ENCODE data around the gene HDAC5.
"Not testable (repeated sequence)": the region's sequence is repeated elsewhere in the genome, so short reads cannot be mapped to it uniquely, and the experiment has no call there.

The HDAC5 gene

GRCh38 chr17:44123356-44124117 lies at the start of gene HDAC5:
TSS of gene HDAC5 (minus strand) at chr17:44123641. CDS start at chr17:44117515, 6,126 bp downstream.
- peak; percentile 87 for DNase-seq (ENCODE audit: low read depth, low spot score)

DNA sequence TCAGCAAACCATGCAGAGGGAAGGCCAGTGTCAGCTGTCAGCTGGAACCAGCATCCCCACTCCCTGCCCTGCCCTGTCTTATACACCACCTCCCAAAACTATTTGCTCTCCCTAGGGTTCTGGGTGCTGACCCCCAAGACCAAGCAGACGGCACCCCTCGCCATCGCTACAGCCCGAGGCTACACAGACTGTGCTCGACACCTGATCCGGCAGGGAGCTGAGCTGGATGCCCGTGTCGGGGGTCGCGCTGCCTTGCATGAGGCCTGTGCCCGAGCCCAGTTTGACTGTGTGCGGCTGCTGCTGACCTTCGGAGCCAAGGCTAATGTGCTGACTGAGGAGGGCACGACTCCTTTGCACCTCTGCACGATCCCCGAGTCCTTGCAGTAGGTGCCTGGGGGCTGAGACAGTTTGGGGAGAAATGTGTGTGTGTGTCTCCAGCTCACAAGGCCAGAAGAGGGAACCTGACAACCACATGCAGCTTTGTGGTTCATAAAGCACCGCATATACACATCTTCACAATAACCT lies 48.6 kb upstream of the HDAC5 start:
- no peak for DNase-seq (ENCODE audit: low read depth, low spot score)

GRCh38 chr17:44170499-44171201 lies 47.2 kb upstream of the HDAC5 start, which contains the start of gene ASB16:
TSS of gene ASB16 (plus strand) at chr17:44170704. CDS start at chr17:44170790, 86 bp downstream.
- DNase-seq (ENCODE audit: low read depth, low spot score), result no peak

DNA sequence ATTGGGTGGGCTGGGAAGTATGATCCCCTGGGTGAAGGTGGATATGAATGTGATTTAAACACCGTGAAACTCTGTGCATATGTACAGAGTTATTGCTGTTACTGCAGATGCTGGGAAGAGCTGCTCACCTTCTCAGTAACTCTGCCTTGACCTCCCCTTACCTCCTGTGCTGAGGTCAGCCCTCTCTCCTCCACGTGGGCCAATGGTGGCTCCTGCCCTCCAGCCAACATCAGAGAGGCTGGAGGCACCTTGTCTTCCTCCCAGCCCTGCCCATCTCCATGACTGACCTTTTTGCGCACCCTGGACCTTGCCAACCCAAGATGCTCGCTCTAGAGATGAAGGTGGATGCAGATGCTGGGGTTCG lies 46.7 kb upstream of the HDAC5 start:
- no peak for DNase-seq (ENCODE audit: low read depth, low spot score)

GRCh38 chr17:44167181-44167861 lies 43.9 kb upstream of the HDAC5 start:
- no peak for DNase-seq (ENCODE audit: low read depth, low spot score)

DNA sequence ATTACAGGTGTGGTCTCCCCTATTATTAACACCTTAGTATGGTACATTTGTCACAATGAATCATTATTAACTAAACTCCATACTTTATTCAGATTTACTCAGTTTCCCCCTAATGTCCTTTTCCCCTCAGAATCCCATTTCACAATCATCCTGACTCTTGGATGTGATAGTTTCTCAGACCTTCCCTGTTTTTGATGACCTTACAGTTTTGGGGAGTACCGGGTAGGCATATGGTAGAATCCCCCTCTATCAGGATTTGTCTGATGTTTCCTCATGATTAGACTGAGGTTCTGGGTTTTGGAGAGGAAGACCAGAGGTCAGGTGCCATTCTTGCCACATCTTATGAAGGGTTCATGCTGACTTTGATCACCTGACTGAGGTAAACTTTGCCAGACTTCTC lies 41.0 kb upstream of the HDAC5 start:
- no peak for DNase-seq (ENCODE audit: low read depth, low spot score)

- no peak for DNase-seq (ENCODE audit: low read depth, low spot score)
These were observed 36.2 kb upstream of the HDAC5 start for GRCh38 chr17:44159519-44160210.

DNA sequence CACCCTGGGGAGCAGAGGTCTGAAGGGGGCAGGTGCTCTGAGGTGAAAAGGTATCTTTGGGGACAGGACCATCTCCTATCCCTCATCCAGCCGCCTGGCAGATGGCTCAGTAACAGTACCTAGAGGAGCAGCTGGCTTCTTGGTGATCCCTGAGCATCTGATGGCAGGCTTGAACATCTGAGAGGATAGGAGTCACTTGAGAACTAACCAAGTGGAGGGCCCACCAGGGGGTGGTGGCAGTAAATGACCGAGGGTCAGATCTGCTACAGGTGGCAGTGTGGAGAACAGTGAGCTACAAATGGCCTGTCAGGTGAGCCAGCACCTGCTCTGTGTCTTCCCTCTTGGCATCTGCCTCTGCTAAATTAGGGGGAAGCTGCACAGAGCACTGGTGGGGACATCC lies 32.0 kb upstream of the HDAC5 start:
- no peak for DNase-seq (ENCODE audit: low read depth, low spot score)

DNA sequence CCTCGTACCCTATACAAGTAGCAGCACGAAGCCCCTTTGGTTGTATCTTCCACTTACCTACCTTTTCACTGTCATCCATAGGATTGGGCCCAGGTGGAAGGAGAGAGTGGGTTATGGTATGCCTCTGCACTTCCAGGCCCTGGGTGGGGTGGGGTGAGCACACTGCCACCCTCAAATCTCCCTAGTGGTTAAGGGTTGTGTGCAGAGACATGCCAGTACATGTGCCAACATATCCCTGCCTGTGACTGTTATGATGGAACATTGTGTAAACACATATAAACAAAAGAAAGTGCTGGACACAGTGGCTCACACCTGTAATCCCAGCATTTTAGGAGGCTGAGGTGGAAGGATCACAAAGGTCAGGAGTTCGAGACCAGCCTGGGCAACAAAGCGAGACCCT lies 29.4 kb upstream of the HDAC5 start:
- DNase-seq (ENCODE audit: low read depth, low spot score), result no peak

DNA sequence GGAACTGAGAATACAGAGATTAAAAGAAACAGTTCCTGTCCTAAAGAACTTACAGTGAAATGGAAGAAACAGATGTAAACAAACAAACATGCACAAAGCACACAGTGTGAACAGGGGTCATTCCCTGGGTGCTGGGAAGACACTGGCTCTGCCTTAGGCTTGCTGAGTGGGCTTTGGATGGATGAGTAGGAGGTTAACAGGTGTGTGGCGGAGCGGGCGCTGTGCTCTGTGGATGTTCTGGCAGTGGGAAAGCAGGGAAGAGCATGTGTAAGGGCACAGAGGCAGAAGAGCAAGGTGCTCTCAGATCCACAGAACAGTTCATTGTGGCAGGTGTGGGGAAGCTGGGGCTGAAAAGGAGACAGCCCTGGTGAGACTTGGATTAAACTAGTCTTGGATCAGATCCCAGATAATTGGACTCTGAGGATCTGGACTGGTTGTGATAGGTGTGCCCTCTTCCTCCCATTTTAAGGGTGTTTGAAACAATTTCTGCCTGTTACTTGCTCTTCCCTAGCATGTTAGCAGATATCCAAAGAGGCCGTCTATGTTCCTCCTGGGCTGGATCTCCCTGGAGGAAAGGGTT lies 26.4 kb upstream of the HDAC5 start:
- DNase-seq (ENCODE audit: low read depth, low spot score), result no peak

GRCh38 chr17:44149066-44149465 lies 25.6 kb upstream of the HDAC5 start:
- not testable (repeated sequence) for DNase-seq (ENCODE audit: low read depth, low spot score)

DNA sequence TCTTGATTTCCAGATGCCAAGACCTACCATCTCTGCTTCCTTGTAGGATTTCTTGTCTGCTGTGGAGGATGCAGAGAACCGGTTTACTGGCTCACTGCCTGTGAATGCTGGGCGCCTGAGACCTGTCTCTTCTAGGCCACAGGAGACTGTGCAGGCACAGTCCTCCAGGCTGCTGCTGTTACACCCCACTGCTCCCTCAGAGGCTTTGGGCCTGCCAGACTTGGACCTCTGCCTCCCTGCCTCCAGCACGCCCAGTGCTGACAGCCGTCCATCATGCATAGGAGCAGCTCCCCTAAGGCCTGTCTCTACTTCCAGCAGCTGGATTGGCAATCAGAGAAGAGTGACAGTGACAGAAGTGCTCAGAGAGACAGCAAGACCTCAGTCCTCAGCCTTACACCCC lies 24.4 kb upstream of the HDAC5 start:
- no peak for DNase-seq (ENCODE audit: low read depth, low spot score)

DNA sequence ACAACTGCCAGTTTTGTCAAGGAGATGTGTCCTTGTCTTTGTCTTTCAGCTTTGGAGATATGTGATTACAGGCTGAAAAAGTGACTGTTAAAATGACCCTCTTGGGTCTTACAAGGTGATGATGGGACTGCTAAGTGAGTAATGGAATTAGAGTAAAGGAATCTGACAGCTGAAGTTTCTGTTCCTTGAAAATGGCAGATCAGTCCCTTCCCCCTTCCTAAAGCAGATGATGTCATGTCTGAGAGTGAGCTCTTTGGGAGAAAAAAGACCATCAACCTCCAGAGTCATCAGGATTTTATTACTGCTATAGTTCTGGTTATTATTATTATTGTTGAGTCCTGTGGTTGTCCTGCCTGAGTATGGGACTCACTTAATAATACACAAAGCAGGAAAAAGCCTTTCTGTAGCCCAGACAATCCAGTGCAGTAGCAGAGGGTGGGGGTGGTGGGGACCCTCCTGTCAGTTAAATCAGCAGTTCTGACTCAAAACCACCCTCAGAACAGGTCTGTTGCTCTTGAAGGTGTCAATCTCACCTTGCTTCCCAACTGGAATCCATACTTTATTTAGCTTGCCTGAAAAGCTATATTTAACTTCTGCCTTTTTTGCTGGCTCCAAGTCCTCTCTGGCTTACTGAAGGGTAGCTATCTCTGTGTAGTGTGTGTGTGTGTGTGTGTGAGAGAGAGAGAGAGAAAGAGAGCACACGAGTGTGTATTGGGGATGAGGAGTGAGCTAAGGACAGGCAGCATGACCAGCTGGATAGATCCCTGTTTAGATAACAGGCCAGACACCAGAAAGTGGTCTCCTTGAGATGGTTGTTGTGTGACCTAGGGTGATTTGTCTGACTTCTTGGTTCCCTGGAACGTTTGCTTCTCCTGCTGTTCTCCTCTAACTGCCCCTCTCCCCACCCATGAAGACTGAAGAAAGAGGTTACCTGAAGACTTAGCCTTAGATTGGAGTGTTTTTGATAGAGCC lies 23.2 kb upstream of the HDAC5 start:
- DNase-seq (ENCODE audit: low read depth, low spot score), result no peak

- DNase-seq (ENCODE audit: low read depth, low spot score), result no peak
These were observed 21.7 kb upstream of the HDAC5 start for GRCh38 chr17:44144966-44145739.

- not testable (repeated sequence) for DNase-seq (ENCODE audit: low read depth, low spot score)
These were observed 20.5 kb upstream of the HDAC5 start for GRCh38 chr17:44143921-44144320.

DNA sequence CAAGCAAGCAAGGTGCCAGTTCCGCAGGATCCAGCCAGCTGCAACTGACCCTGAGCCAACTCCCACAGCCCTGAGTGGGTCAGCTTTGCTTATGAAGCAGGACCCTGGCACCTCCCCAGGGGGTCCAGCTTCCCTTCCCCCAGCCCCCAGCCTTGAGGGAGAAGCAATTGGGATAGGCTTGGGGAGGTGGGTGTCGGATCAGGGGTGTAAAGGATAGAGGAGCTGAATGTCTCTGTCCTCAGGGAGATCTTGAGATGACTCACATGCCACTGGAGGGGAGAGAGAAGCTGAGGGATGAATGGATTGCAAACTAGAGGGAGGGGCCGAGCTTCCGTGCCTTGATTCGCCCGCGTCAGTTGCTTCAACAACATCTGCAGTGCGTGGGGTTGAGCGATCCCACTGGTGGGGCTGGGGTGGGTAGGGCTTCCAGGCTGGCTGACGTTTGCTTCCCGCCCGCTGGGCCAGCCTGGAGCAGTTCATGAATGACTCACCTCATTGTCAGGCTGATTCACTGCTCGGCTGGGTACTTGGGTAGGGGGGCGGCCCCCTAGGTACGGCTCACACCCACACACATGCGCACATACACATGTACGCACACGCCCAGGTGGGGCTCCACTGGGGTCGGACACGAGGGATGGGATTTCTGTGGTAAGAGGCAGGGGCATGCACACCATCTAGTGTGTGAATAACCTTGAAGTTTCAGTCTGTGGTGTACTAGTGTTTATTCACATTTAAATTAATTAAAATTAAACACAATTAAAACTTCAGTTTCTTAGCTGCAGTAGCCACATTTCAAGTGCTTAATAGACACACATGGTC lies 14.7 kb upstream of the HDAC5 start:
- peak; percentile 96 for DNase-seq (ENCODE audit: low read depth, low spot score)

- DNase-seq (ENCODE audit: low read depth, low spot score), result no peak
These were observed 11.5 kb upstream of the HDAC5 start for GRCh38 chr17:44134752-44135568.

Data from smooth muscle cell of the brain vasculature (primary cell).